ENCODE data around the gene COL5A3.

- no peak for TF ChIP-seq SUZ12 (IDR thresholded peaks at IDR 0.05)
- TF ChIP-seq ELF4 (IDR thresholded peaks at IDR 0.05), result no peak
- no peak for TF ChIP-seq BHLHE40 (IDR thresholded peaks at IDR 0.05; ENCODE audit: borderline replicate concordance)
- TF ChIP-seq FOXA1 (IDR thresholded peaks at IDR 0.05), result no peak
- TF ChIP-seq FOXM1 (IDR thresholded peaks at IDR 0.05; ENCODE audit: borderline replicate concordance), result no peak
- no peak for TF ChIP-seq ARNT (IDR thresholded peaks at IDR 0.05)
- TF ChIP-seq FOXK2 (IDR thresholded peaks at IDR 0.05), result no peak
- TF ChIP-seq L3MBTL2 (conservative IDR thresholded peaks at IDR 0.05), result no peak
Measured at GRCh38 chr19:10011974-10012373, 1.7 kb upstream of the COL5A3 start.
